ENCODE data around the gene PIGL. TPM values are rescaled to one million over a fixed set of nuclear protein-coding genes. Genes with fewer than 3 reads are reported as not detected.
"Not testable (repeated sequence)": the region's sequence is repeated elsewhere in the genome, so short reads cannot be mapped to it uniquely, and the experiment has no call there.

Gene PIGL
- total RNA-seq, 2 donors from 2014 or later, result 24.7 to 25.4 TPM

- Histone ChIP-seq H3K4me3 (no peak overlapping the region), H3K27ac (no peak overlapping the region), H3K9ac (ENCODE audit: low read depth in 2 of 2, low read length in 2 of 2) (no peak overlapping the region), H3K4me1 (no peaks in the 10 kb centered on the region), H3K27me3 (no peaks in the 10 kb centered on the region), H3K36me3 (no peaks in the 10 kb centered on the region), H3K9me3 (no peaks in the 10 kb centered on the region)
- intact Hi-C loops (cut with DNase I), result no loop called here
- DNase-seq, result no peak
- TF ChIP-seq, protein P1, sequence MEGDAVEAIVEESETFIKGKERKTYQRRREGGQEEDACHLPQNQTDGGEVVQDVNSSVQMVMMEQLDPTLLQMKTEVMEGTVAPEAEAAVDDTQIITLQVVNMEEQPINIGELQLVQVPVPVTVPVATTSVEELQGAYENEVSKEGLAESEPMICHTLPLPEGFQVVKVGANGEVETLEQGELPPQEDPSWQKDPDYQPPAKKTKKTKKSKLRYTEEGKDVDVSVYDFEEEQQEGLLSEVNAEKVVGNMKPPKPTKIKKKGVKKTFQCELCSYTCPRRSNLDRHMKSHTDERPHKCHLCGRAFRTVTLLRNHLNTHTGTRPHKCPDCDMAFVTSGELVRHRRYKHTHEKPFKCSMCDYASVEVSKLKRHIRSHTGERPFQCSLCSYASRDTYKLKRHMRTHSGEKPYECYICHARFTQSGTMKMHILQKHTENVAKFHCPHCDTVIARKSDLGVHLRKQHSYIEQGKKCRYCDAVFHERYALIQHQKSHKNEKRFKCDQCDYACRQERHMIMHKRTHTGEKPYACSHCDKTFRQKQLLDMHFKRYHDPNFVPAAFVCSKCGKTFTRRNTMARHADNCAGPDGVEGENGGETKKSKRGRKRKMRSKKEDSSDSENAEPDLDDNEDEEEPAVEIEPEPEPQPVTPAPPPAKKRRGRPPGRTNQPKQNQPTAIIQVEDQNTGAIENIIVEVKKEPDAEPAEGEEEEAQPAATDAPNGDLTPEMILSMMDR (IDR thresholded peaks at IDR 0.05), result no peak
Measured at GRCh38 chr17:16304830-16305229, 87.8 kb downstream of the PIGL start.

GRCh38 chr17:16306211-16306610, 89.2 kb downstream of the PIGL start:
- Histone ChIP-seq H3K9ac (ENCODE audit: low read depth in 2 of 2, low read length in 2 of 2) (no peak overlapping the region), H3K4me1 (no peaks in the 10 kb centered on the region), H3K4me3 (no peak overlapping the region), H3K27me3 (no peaks in the 10 kb centered on the region), H3K36me3 (no peaks in the 10 kb centered on the region), H3K27ac (no peak overlapping the region), H3K9me3 (no peaks in the 10 kb centered on the region)
- DNase-seq, result no peak
- TF ChIP-seq, protein P1 (IDR thresholded peaks at IDR 0.05), result no peak
- intact Hi-C loops (cut with DNase I), result no loop called here

- H3K4me3 ChIP-seq; H3K9ac ChIP-seq (ENCODE audit: low read depth in 2 of 2, low read length in 2 of 2); H3K9me3 ChIP-seq; H3K36me3 ChIP-seq; H3K27ac ChIP-seq; DNase-seq; H3K4me1 ChIP-seq; intact Hi-C loops (cut with DNase I); H3K27me3 ChIP-seq: not testable (repeated sequence)
Measured at GRCh38 chr17:16312061-16312460, 95.1 kb downstream of the PIGL start.

- TF ChIP-seq, protein P1 (IDR thresholded peaks at IDR 0.05), result no peak
- intact Hi-C loops (cut with DNase I), result no loop called here
- H3K27ac ChIP-seq, result peak overlapping the region; percentile 17
- no peak for DNase-seq
- H3K4me1 ChIP-seq, result no peaks in the 10 kb centered on the region
- H3K27me3 ChIP-seq, result no peaks in the 10 kb centered on the region
- H3K4me3 ChIP-seq, result no peak overlapping the region
- peak overlapping the region in 1 of 2 donors; percentile 40 for H3K9ac ChIP-seq (ENCODE audit: low read depth in 2 of 2, low read length in 2 of 2)
- no peaks in the 10 kb centered on the region for H3K36me3 ChIP-seq
- no peaks in the 10 kb centered on the region for H3K9me3 ChIP-seq
Measured at GRCh38 chr17:16313139-16314090, 96.4 kb downstream of the PIGL start.

DNA sequence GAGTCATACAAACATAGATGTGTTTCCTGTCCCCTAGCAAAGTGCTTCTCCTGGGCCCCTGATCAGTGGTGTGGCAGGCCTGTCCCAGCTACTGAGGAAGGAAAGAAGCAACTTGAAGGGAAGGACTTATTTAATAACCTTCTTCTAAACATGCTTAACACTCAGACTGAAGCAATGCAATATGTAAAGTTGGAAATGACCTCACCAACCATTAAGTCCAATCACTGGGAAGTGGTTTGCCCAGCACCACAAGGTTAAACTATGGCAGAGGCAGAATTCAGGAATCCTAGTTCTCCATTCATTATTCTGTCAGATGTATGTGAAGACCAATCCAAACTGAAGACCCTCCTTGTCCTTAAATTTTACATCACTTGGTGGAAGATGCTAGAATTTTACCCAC, 97.2 kb downstream of the PIGL start:
- intact Hi-C loops (cut with DNase I), result no loop called here
- Histone ChIP-seq H3K9ac (ENCODE audit: low read depth in 2 of 2, low read length in 2 of 2) (no peak overlapping the region), H3K27me3 (no peaks in the 10 kb centered on the region), H3K4me3 (no peak overlapping the region), H3K36me3 (no peaks in the 10 kb centered on the region), H3K4me1 (no peaks in the 10 kb centered on the region), H3K9me3 (no peaks in the 10 kb centered on the region), H3K27ac (no peak overlapping the region)
- no peak for DNase-seq
- TF ChIP-seq, protein P1 (IDR thresholded peaks at IDR 0.05), result no peak

GRCh38 chr17:16314859-16315258, 97.8 kb downstream of the PIGL start:
- no peak overlapping the region for H3K4me3 ChIP-seq
- H3K9me3 ChIP-seq, result no peaks in the 10 kb centered on the region
- no peak overlapping the region for H3K9ac ChIP-seq (ENCODE audit: low read depth in 2 of 2, low read length in 2 of 2)
- H3K4me1 ChIP-seq, result no peaks in the 10 kb centered on the region
- intact Hi-C loops (cut with DNase I), result no loop called here
- H3K36me3 ChIP-seq, result no peaks in the 10 kb centered on the region
- TF ChIP-seq, protein P1 (IDR thresholded peaks at IDR 0.05), result no peak
- no peak overlapping the region for H3K27ac ChIP-seq
- no peaks in the 10 kb centered on the region for H3K27me3 ChIP-seq
- DNase-seq, result no peak

Data from colonic mucosa (tissue), 4 donors.